Measurements from ENCODE around the gene E2F4.

The E2F4 gene

DNA sequence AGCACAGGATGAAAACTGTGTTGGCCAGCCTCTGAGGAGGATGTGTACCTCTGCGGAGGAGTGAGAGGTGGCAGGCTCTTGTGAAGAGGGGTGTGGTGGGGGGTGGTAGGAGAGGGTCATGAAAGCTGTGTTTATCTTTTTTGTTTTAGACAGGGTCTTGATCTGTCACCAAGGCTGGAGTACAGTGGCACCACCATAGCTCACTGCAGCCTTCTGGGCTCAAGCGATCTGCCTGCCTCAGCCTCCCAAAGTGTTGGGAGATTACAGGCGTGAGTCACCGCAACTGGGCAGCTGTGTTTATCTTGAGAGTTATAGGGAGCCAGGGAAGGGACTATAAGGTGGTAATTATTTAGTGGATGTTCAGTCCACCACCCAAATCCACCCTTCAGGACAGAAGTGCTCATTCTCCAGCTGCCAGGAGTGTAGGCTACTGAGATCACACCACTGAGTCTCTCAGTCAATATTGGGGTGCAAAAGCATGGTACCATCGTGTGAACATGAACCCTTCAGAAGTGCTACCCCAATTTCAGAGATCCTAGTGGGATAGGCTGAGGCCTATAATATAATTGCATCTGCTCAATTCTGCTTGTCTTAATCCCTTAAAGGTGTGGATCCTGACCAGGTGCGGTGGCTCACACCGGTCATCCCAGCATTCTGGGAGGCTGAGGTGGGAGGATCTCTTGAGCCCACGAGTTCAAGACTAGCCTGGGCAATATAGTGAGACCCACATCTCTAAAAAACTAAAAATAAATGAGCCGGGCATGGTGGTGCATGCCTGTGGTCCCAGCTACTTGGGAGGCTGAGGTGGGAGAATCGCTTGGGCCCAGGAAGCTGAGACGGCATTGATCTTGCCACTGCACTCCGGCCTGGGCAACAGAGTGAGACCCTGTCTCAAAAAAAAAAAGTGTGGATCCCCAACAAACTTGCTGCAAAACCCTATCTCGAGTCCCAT lies 1.2 kb upstream of the E2F4 start:
- DNase-seq (ENCODE audit: low spot score), result no peak

DNA sequence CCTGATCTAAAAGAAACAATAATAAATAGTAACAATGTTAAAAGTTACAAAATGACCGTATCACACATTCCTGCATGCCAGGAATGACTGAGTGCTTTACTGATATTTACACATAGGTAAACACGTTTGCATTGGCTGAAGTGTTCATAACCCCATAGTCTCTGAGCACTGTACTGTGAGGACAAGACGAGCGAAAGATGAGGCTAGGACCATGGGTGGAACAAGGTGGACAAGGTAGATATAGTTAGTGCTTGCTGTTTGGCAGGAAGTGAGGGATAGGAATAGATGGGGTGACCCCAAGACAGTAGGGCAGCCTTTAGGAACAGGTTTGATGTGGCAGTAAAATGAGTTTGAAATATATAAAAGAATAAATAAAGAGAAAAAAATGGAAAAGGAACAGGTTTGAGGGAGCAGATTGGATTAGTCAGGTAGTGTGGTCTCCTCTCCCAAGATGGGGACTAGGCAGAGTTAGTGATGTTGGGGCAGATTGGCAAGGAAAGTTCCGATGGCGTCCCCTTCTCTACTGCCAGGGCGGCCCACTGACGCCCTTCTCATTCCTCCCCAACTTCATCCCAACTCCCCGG lies 452 bp upstream of the E2F4 start:
- DNase-seq (ENCODE audit: low spot score), result no peak

DNA sequence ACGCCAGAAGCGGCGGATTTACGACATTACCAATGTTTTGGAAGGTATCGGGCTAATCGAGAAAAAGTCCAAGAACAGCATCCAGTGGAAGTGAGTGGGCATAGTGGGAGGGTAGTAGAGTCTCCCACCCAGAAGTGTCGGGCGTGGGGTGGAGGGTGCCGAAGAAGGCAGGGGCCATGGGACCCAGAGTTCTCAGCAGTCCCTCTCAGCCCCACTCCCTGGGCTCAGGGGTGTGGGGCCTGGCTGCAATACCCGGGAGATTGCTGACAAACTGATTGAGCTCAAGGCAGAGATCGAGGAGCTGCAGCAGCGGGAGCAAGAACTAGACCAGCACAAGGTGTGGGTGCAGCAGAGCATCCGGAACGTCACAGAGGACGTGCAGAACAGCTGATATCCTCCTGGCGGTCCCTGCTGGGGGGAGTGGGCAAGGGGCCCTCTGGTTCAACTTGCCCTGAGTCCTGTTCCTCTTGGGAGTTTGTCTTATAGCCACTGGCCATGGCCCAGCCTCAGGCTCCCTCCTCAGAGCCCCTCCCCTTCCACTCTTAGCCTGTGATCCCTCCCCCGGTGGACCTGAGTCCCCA lies 916 bp downstream of the E2F4 start:
- DNase-seq (ENCODE audit: low spot score), result no peak

GRCh38 chr16:67193536-67193935 lies 1.6 kb downstream of the E2F4 start:
- DNase-seq (ENCODE audit: low spot score), result no peak

GRCh38 chr16:67194260-67194659 lies 2.3 kb downstream of the E2F4 start:
- DNase-seq (ENCODE audit: low spot score), result no peak

DNA sequence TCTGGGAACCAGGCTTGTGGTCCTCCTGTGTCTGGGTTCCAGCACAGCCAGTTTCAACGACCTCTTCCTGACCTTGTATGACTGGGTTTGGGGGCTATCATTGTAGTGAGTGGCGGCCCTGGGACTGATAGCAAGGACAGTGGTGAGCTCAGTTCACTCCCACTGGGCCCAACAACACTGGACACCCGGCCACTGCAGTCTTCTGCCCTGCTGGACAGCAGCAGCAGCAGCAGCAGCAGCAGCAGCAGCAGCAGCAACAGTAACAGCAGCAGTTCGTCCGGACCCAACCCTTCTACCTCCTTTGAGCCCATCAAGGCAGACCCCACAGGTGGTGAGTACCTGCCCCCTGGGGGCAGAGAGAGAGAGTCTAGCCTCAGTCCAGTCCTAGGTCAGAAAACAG lies 3.7 kb downstream of the E2F4 start:
- DNase-seq (ENCODE audit: low spot score), result no peak

DNA sequence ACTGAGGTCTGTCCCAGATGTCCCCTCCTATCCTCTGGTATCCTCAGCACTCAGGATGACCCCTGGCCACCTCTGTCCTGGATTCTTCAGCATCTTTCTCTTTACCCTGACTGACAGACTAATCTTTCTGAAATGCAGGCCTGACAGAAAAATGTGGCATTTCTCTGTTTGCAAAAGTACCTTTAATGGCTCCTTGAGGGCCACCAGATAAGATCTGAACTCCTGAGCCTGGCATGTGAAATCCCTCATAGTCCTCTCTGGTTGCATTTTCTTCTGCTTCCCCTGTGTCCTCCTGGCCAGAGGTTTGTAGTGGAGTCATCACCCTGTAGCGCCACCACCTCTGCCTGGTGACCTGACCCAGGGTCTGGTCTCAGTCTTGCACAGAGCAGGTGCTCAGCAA lies 4.9 kb downstream of the E2F4 start:
- DNase-seq (ENCODE audit: low spot score), result no peak

DNA sequence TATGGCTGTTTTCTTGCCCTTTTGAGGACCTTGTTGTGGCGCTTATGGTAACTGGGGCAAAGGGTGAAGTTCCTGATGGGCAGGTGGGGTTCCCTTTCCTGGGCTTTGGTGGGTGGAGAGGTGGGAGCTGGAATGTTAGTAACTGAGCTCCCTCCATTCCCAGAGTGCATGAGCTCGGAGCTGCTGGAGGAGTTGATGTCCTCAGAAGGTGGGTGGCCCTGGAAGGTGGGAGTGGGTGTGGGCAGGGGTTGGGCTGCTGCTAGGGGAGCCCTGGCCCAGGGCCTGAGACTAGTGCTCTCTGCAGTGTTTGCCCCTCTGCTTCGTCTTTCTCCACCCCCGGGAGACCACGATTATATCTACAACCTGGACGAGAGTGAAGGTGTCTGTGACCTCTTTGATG lies 5.7 kb downstream of the E2F4 start:
- DNase-seq (ENCODE audit: low spot score), result no peak

- DNase-seq (ENCODE audit: low spot score), result no peak
Observed at GRCh38 chr16:67198238-67198734, 6.3 kb downstream of the E2F4 start.

DNA sequence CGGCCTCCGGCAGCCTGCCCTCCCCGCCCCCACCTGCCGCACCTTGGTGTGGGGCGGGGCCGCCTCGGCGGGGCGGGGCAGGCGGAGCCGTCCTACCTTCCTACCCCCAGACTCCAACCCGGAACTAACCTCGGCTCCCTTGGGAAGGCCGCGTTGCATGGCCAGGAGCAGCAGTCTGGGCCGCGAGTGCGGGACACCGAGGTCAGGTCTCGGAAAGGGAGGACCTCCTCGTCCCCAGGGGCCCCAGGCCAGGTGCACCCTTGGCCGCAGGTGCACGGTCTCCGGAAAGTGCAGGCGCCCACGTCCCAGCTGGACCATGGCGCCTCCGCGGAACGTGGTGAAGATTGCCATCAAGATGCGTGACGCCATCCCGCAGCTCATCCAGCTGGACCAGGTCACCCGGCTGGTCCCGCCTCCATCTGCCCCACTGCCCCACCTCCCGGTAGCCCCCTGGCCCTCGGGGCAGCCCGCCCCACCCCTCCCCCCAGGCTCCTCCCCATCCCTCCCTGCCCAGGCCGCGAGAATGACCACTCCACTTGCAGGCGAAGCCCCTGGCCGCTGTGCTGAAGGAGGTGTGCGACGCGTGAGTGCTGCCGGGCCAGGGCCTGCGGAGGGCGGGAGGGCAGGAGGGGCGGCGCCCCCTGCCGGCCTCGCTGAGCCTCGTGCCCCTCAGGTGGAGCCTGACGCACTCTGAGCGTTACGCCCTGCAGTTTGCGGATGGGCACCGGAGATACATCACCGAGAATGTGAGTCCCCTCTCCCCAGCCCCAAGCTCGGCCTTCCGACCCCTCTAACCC lies 7.3 kb downstream of the E2F4 start, which contains the start of gene ELMO3:
Gene ELMO3 (plus strand): TSS at position 121 of the 797 bp plus-strand sequence. CDS start 196 bp downstream, at position 317.
- DNase-seq (ENCODE audit: low spot score), result no peak

DNA sequence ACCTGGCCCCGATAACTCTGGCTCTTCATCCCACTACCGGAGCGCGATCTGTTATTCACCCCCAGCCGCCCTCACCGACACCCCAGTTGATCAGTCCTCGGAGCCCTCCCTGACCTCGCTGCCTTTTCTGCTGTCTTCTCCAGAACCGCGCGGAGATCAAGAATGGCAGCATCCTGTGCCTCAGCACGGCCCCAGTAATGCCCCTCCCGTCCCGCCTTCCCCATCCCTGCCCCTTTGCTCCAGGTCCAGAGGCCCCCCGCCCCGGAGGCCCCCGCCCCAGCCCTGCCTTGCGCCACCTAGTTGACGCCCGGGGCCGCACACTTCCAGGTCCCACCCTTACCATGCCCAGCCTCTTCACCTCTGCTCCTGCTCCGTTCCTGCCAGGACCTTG lies 7.8 kb downstream of the E2F4 start:
- no peak for DNase-seq (ENCODE audit: low spot score)

- DNase-seq (ENCODE audit: low spot score), result no peak
Observed at GRCh38 chr16:67200491-67200890, 8.5 kb downstream of the E2F4 start.

- no peak for DNase-seq (ENCODE audit: low spot score)
Observed at GRCh38 chr16:67201411-67202345, 9.7 kb downstream of the E2F4 start.

GRCh38 chr16:67202426-67202825 lies 10.5 kb downstream of the E2F4 start:
- no peak for DNase-seq (ENCODE audit: low spot score)

GRCh38 chr16:67202956-67203493 lies 11.1 kb downstream of the E2F4 start:
- DNase-seq (ENCODE audit: low spot score), result no peak

- no peak for DNase-seq (ENCODE audit: low spot score)
Observed at GRCh38 chr16:67204076-67204475, 12.1 kb downstream of the E2F4 start.

DNA sequence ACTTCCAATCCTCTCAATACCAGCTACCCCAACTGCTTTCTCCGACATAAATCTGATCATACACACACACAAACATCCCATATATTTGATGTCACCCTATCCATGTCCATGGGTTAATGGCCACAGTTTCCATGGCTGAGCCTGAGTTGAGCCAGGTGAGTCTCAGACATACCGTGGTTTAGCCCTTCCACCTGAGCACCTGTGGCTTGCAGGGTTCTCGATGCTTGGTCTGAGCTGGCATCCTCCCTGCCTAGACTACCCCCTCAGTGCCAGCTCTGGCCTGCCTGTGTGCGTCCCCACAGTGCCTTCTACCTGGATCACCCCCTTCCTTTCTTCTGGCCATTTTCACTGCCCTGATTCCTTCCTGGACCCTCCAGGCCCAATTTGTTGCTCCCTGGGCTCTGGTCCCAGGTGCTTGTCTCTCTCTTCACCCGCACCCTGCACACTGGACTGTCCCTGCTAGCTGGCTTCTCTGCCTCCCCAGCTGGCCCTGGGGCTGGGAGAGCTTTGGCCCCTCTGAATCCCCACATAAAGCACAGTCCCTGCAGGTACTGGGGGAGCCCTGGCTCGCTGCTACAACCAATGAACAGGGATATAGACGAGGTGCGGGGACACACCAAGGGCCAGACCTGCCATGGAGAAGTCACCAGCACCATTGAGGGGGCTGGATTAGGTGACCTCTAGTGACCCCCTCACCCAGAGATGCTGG lies 14.3 kb downstream of the E2F4 start:
- no peak for DNase-seq (ENCODE audit: low spot score)

- no peak for DNase-seq (ENCODE audit: low spot score)
Observed at GRCh38 chr16:67206838-67207248, 14.9 kb downstream of the E2F4 start.

- DNase-seq (ENCODE audit: low spot score), result no peak
Observed at GRCh38 chr16:67207249-67208091, 15.5 kb downstream of the E2F4 start.

Data from left forelimb (tissue), 1 donor.